CD4-positive, alpha-beta memory T cell (primary cell): ENCODE measurements around the gene GHRH. TPM values are rescaled to one million over a fixed set of nuclear protein-coding genes. Genes with fewer than 3 reads are reported as not detected.

Experiments
- CTCF ChIA-PET: fragments of 350-600 bp; sonication (Branson Sonifier 250); formaldehyde crosslinking; loops from one replicate; lab custom pipeline; 2021; ENCODE audit warnings: inconsistent platforms; ENCODE audit not compliant: partially characterized antibody; lab: Charles Lee
- POLR2A ChIA-PET: fragments of 350-600 bp; sonication (Branson Sonifier 250); formaldehyde crosslinking; loops from one replicate; lab custom pipeline; 2021; ENCODE audit not compliant: partially characterized antibody; lab: Charles Lee
- DNase-seq, 5 donors: peaks; one replicate each; pipeline versions ENCODE4 v3.0.0 to v3.0.0-alpha.2; 2020 to 2022; ENCODE audit warnings: mixed read lengths in 1 of 5
- H3K27ac ChIP-seq: one replicate; pipeline ENCODE4 v1.7.0; 2013; ENCODE audit warnings: low read depth, low read length
- H3K27me3 ChIP-seq: 2 replicates; pipeline ENCODE4 v1.7.0; 2013; ENCODE audit warnings: mild to moderate bottlenecking, low read length, moderate library complexity; ENCODE audit not compliant: insufficient read depth
- H3K36me3 ChIP-seq: 2 replicates; pipeline ENCODE4 v1.7.0; 2013; ENCODE audit warnings: mild to moderate bottlenecking, low read length, moderate library complexity; ENCODE audit not compliant: insufficient read depth
- H3K4me1 ChIP-seq: 2 replicates; pipeline ENCODE4 v1.7.0; 2013; ENCODE audit warnings: mild to moderate bottlenecking, low read length, moderate library complexity; ENCODE audit not compliant: insufficient read depth
- H3K4me3 ChIP-seq, 2 donors: one replicate each; pipeline ENCODE4 v1.7.0; 2013; ENCODE audit warnings: low read length in 2 of 2, mild to moderate bottlenecking in 1 of 2
- H3K9me3 ChIP-seq, 2 donors: one replicate each; pipeline ENCODE4 v1.7.0; 2013; ENCODE audit warnings: low read length in 2 of 2, control low read depth in 1 of 2; ENCODE audit not compliant: control insufficient read depth in 1 of 2
- H3K27ac Mint-ChIP-seq, 7 donors: one replicate each; pipeline ENCODE4 v1.8.0; 2020 to 2021; ENCODE audit warnings: mixed read lengths in 7 of 7, mild to moderate bottlenecking in 6 of 7, inconsistent platforms in 3 of 7, moderate library complexity in 3 of 7
- H3K27me3 Mint-ChIP-seq, 2 donors: one replicate each; pipeline ENCODE4 v1.8.0; 2020 to 2021; ENCODE audit warnings: mixed read lengths in 2 of 2
- H3K36me3 Mint-ChIP-seq, 2 donors: one replicate each; pipeline ENCODE4 v1.8.0; 2020 to 2021; ENCODE audit warnings: mixed read lengths in 2 of 2, inconsistent platforms in 1 of 2, mild to moderate bottlenecking in 1 of 2
- H3K4me1 Mint-ChIP-seq, 4 donors: one replicate each; pipeline ENCODE4 v1.8.0; 2020 to 2021; ENCODE audit warnings: mixed read lengths in 4 of 4, mild to moderate bottlenecking in 1 of 4
- H3K4me3 Mint-ChIP-seq, 8 donors: one replicate each; pipeline ENCODE4 v1.8.0; 2020 to 2021; ENCODE audit warnings: mixed read lengths in 8 of 8, mild to moderate bottlenecking in 7 of 8, moderate library complexity in 6 of 8, inconsistent platforms in 3 of 8
- H3K9me3 Mint-ChIP-seq, 8 donors: one replicate each; pipeline ENCODE4 v1.8.0; 2020 to 2021; ENCODE audit warnings: mixed read lengths in 8 of 8, mild to moderate bottlenecking in 5 of 8, inconsistent platforms in 3 of 8, moderate library complexity in 1 of 8
- intact Hi-C: fragments of 100-400 bp; cut with micrococcal nuclease; formaldehyde crosslinking; loops from one replicate; pipeline ENCODE4 v1.15.1; 2023
- polyA plus RNA-seq, 2 donors: library from polyadenylated mRNA; unstranded; fragments of 300-500 nt; fragmentation: Illumina TruSeq; gene quantifications; one replicate each; pipeline ENCODE4 v1.2.3, GENCODE V29; 2021
- total RNA-seq, 2 experiments: library from RNA; stranded (reverse); gene quantifications; one replicate each; pipeline ENCODE4 v1.2.3, GENCODE V29; 2021

Gene GHRH, protein sequence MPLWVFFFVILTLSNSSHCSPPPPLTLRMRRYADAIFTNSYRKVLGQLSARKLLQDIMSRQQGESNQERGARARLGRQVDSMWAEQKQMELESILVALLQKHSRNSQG
- total RNA-seq (not detected), polyA plus RNA-seq (not detected)

DNA sequence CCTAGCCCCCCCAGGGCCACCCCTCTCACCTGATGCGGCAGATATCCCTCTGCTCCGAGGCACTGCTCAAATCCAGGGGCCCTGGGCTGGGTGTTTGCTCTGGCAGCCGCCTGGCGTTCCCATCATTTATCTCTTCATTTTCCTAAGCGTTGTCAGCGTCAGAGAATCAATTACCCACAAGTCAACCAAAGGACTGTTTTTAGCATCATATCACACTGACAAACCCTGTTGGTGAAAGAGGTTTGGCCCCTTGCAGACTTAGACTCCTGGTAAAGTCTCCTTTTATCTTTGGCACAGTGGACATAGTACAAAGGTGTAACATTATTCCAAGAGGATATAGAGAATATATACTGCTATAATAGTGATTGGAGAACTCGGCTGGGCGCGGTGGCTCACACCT, at the start of gene GHRH:
Gene GHRH, minus strand, starts transcription at position 101 of the 400 bp plus-strand sequence. CDS start 4,925 bp downstream, outside the sequence.
- no peak for DNase-seq
- Mint-ChIP-seq H3K27ac (no peak within 1 kb of the TSS), H3K4me1 (no peaks in the 10 kb centered on the region), H3K4me3 (peak within 1 kb of the TSS in 1 of 8 donors; percentile 18), H3K9me3 (peaks cover 0 to 1% (median 0%) of the 10 kb centered on the region in 8 donors), H3K27me3 (peaks cover 12% of the 10 kb centered on the region in 2 donors), H3K36me3 (no peaks in the 10 kb centered on the region)
- Histone ChIP-seq H3K27ac (no peak within 1 kb of the TSS), H3K4me3 (no peak within 1 kb of the TSS), H3K4me1 (no peaks in the 10 kb centered on the region), H3K36me3 (no peaks in the 10 kb centered on the region), H3K9me3 (no peaks in the 10 kb centered on the region), H3K27me3 (no peaks in the 10 kb centered on the region)
- ChIA-PET POLR2A (no interaction called here), CTCF (no interaction called here)
- intact Hi-C loops = no loop called here

DNA sequence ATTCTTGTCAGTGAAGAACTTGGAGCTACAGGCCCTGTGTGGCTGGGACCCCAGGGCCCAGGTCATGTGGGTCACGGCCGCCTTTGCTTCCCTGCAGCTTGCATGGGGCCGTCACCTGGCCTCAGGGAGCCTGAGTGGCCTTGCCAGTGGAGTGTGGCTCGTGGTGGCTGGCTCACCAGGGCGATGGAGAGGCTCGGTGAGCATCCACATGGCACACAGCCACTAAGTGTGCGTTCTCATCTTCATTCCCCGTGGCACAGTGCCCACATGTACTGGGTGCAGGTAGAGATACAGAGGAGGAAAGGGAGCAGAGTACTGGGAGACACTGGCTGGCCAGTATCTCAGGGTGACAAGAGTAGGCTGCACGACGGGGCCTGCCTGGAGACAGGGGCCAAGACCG, 49.3 kb upstream of the GHRH start:
- H3K9me3 Mint-ChIP-seq = no peaks in the 10 kb centered on the region
- H3K4me3 Mint-ChIP-seq = no peak overlapping the region
- Histone ChIP-seq H3K36me3 (peaks cover 16% of the 10 kb centered on the region), H3K27ac (no peak overlapping the region), H3K27me3 (no peaks in the 10 kb centered on the region), H3K9me3 (no peaks in the 10 kb centered on the region), H3K4me1 (peaks cover 5% of the 10 kb centered on the region), H3K4me3 (no peak overlapping the region)
- H3K27me3 Mint-ChIP-seq = no peaks in the 10 kb centered on the region
- no peak for DNase-seq
- intact Hi-C loops = no loop called here
- POLR2A ChIA-PET = no interaction called here
- peak overlapping the region in 2 of 7 donors; percentile 37 to 82 for H3K27ac Mint-ChIP-seq
- CTCF ChIA-PET = interaction anchor here (1.4 kb wide), 1 partner anchor 115 kb away, joined by 3 read pairs; no protein-coding TSS in a partner anchor
- peaks cover 12 to 24% (median 15%) of the 10 kb centered on the region in 4 donors for H3K4me1 Mint-ChIP-seq
- peaks cover 7 to 40% of the 10 kb centered on the region in 2 donors for H3K36me3 Mint-ChIP-seq

DNA sequence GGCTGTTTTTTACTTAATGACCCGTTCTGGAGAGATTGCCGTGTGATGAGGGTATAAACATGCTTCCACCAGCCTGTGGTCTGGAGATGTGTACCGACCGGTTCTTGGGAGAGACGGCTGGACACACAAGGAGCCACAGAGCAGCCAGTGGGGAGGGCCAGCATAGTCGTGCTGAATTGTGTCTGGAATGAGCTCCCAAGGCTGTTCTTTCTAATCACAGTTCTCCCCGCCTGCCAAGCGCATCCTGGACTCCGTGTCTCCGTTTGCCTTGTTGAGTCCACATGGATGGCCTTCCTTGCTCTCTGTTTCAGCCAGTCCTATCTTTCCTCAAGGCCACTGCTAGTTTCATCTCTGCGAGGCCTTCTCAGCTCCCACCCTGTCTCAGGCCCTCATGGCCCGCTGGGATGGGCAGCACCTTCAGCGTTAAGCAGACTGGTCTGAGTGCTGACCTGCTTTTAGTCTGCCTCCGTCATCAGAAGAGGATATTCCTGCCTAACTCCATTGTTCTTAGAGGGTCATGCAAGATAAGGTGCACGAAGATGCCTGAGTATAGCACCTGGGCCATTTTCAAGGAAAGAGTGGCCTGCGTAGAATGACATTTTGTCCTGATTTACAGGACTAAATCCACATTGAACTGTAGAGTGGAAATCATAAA, 48.4 kb upstream of the GHRH start:
- Mint-ChIP-seq H3K27ac (peak overlapping the region in 2 of 7 donors; percentile 1 to 27), H3K4me3 (no peak overlapping the region), H3K36me3 (peaks cover 7 to 47% of the 10 kb centered on the region in 2 donors)

DNA sequence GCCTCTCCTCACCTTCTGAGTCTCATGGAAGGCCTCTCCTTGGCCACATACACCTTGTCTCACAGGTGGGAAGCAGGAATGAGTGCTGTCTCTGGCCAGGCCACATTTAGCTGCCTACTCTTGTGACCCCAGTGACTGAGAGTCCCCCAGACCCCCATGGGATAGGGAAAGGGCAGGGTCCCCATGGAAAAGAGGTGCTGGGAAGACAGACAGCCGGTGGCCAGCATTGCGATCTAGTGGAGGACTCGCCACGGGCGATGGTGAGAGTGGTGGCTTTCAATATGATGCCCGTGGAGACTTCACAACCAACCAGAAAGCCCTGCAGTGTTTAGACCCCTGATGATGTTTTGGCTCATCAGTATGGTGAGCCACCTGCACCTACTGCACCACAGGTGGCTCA, 47.7 kb upstream of the GHRH start:
- intact Hi-C loops = no loop called here
- no peak for DNase-seq
- Histone ChIP-seq H3K27ac (no peak overlapping the region), H3K4me1 (no peaks in the 10 kb centered on the region), H3K9me3 (no peaks in the 10 kb centered on the region), H3K27me3 (no peaks in the 10 kb centered on the region), H3K36me3 (peaks cover 16% of the 10 kb centered on the region), H3K4me3 (no peak overlapping the region)
- Mint-ChIP-seq H3K9me3 (no peaks in the 10 kb centered on the region), H3K4me3 (no peak overlapping the region), H3K27me3 (no peaks in the 10 kb centered on the region), H3K4me1 (peaks cover 13 to 19% (median 15%) of the 10 kb centered on the region in 4 donors), H3K27ac (peak overlapping the region in 2 of 7 donors; percentile 11 to 66), H3K36me3 (peaks cover 12 to 54% of the 10 kb centered on the region in 2 donors)
- CTCF ChIA-PET = interaction anchor here (1.0 to 1.4 kb wide), 2 partner anchors 114 to 501 kb away, joined by 3 read pairs; no protein-coding TSS in a partner anchor
- POLR2A ChIA-PET = no interaction called here

More for the DNA sequence above, 48.4 kb upstream of the GHRH start:
- intact Hi-C loops = no loop called here
- Mint-ChIP-seq H3K4me1 (peaks cover 12 to 16% (median 14%) of the 10 kb centered on the region in 4 donors), H3K9me3 (no peaks in the 10 kb centered on the region), H3K27me3 (no peaks in the 10 kb centered on the region)
- DNase-seq = no peak
- Histone ChIP-seq H3K36me3 (peaks cover 16% of the 10 kb centered on the region), H3K27me3 (no peaks in the 10 kb centered on the region), H3K27ac (no peak overlapping the region), H3K4me1 (no peaks in the 10 kb centered on the region), H3K9me3 (no peaks in the 10 kb centered on the region), H3K4me3 (no peak overlapping the region)
- ChIA-PET POLR2A (no interaction called here), CTCF (interaction anchor here (1.4 kb wide), 1 partner anchor 114 kb away, joined by 3 read pairs; no protein-coding TSS in a partner anchor)

DNA sequence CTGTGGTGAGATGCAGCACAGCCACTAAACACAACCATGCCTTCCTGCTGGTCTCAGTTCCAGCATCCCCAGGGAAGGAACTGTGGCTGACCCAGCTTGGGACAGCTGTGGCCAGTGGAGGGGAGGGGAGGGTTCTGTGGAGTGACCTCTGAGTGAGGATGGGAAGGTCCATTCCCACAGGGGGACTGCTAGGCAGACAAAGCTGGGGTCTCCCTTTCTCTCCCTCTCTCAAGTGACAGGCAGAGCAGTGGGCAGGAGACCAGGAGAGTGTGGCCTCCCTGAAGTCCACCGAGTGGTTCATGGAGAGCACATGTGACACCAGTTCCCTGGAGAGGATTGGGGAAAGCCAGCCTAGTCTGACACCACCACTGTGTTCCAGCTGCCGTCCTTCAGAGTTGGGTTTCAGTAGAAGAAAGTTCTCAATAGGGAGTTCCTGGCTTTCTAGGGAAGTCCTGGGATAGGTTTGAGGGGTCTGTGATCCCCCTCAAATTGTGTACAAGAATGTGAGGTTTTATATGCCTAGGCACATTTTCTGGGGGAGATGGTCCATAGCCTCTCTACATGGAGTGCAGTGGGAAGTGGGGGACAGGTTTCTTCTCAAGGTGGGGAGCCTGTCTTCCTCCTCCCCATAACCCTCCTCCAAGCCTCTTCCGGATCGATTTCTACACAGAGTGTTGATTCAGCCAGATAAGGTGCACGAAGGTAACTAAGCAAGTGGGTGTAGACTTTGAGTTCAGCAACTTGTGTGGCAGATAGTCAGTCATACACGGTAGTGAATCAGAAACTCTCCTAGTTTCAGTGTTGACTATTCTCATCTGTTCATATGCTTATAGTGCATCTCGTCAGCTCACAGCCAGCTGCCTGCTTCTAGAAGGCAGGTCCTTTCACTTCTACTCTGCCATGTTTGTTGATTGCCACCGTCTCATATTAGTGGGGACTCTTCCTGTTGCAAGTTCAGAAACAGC, 46.8 kb upstream of the GHRH start:
- ChIA-PET CTCF (interaction anchor here (1.0 kb wide), 1 partner anchor 500 kb away, joined by 3 read pairs; no protein-coding TSS in a partner anchor), POLR2A (no interaction called here)
- Histone ChIP-seq H3K27ac (no peak overlapping the region), H3K9me3 (no peaks in the 10 kb centered on the region), H3K36me3 (peaks cover 19% of the 10 kb centered on the region), H3K27me3 (no peaks in the 10 kb centered on the region), H3K4me3 (no peak overlapping the region), H3K4me1 (no peaks in the 10 kb centered on the region)
- H3K9me3 Mint-ChIP-seq = no peaks in the 10 kb centered on the region
- H3K4me3 Mint-ChIP-seq = peak overlapping the region in 1 of 8 donors; percentile 42
- H3K27me3 Mint-ChIP-seq = no peaks in the 10 kb centered on the region
- intact Hi-C loops = no loop called here
- DNase-seq = no peak
- peak overlapping the region; percentile 47 to 82 (median 66) for H3K27ac Mint-ChIP-seq
- peaks cover 10 to 13% (median 12%) of the 10 kb centered on the region in 4 donors for H3K4me1 Mint-ChIP-seq
- peaks cover 16 to 54% of the 10 kb centered on the region in 2 donors for H3K36me3 Mint-ChIP-seq

DNA sequence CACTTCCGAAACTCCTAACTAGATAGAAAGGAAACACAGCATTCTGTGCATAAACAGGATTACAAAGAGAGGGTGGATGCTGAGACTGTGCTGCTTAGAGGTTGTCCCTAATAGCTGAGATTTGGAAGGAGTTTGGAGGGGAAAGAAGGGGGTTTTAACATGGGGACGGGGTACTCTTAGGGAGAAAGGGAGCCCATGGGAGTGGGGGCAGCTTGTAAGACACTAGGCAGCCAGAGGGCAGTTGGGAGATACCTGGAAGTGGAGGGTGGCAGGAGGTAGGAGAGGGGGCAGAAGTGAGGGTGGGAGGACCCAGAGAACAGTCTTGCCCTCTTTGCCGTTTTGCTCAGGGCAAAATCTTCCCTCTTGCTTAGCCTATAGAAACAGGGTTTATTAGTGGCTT, 44.2 kb upstream of the GHRH start:
- peaks cover 29 to 68% of the 10 kb centered on the region in 2 donors for H3K36me3 Mint-ChIP-seq
- intact Hi-C loops = no loop called here
- peaks cover 36% of the 10 kb centered on the region for H3K36me3 ChIP-seq

More for the DNA sequence above, 44.2 kb upstream of the GHRH start:
- Histone ChIP-seq H3K4me1 (no peaks in the 10 kb centered on the region), H3K27ac (no peak overlapping the region), H3K4me3 (no peak overlapping the region), H3K27me3 (no peaks in the 10 kb centered on the region), H3K9me3 (no peaks in the 10 kb centered on the region)
- Mint-ChIP-seq H3K9me3 (no peaks in the 10 kb centered on the region), H3K4me1 (peaks cover 14 to 19% (median 16%) of the 10 kb centered on the region in 4 donors), H3K4me3 (no peak overlapping the region), H3K27ac (peak overlapping the region in 2 of 7 donors; percentile 43 to 48), H3K27me3 (no peaks in the 10 kb centered on the region)
- ChIA-PET CTCF (no interaction called here), POLR2A (no interaction called here)
- DNase-seq = no peak
